NCI-H510A treated with DMSO at 0.1 percent for 48 hours (cell line): ENCODE measurements around the gene TSPAN5.
A peak's percentile ranks its signal among the peaks of the same experiment; 100 is the strongest.

ENCODE experiments used
- DNase-seq: peaks from one replicate; lab custom pipeline; 2025; lab: John Stamatoyannopoulos, UW

TSPAN5 gene

GRCh38 chr4:98673288-98673644 is 14.9 kb upstream of the TSPAN5 start:
- no peak for DNase-seq

- DNase-seq: no peak
These were observed 14.3 kb upstream of the TSPAN5 start for GRCh38 chr4:98672583-98673287.

- no peak for DNase-seq
These were observed 12.7 kb upstream of the TSPAN5 start for GRCh38 chr4:98671131-98671530.

- DNase-seq: no peak
These were observed 11.8 kb upstream of the TSPAN5 start for GRCh38 chr4:98670186-98670585.

- no peak for DNase-seq
These were observed 11.2 kb upstream of the TSPAN5 start for GRCh38 chr4:98669577-98669976.

GRCh38 chr4:98664959-98665358 is 6.5 kb upstream of the TSPAN5 start:
- DNase-seq: no peak

GRCh38 chr4:98663226-98664006 is 5.0 kb upstream of the TSPAN5 start:
- DNase-seq: no peak

GRCh38 chr4:98662626-98663225 is 4.3 kb upstream of the TSPAN5 start:
- DNase-seq: peak; percentile 38

- no peak for DNase-seq
These were observed 3.6 kb upstream of the TSPAN5 start for GRCh38 chr4:98662055-98662453.

GRCh38 chr4:98661371-98662054 is 3.1 kb upstream of the TSPAN5 start:
- peak; percentile 4 for DNase-seq

- DNase-seq: no peak
These were observed 1.5 kb upstream of the TSPAN5 start for GRCh38 chr4:98659741-98660462.

GRCh38 chr4:98659106-98659592 is 738 bp upstream of the TSPAN5 start:
- no peak for DNase-seq

- peak; percentile 53 for DNase-seq
These were observed 702 bp downstream of the TSPAN5 start for GRCh38 chr4:98657531-98658286.

GRCh38 chr4:98656886-98657285 is 1.5 kb downstream of the TSPAN5 start:
- DNase-seq: no peak

GRCh38 chr4:98656443-98656842 is 2.0 kb downstream of the TSPAN5 start:
- no peak for DNase-seq

GRCh38 chr4:98653890-98654867 is 4.2 kb downstream of the TSPAN5 start:
- no peak for DNase-seq

GRCh38 chr4:98652996-98653395 is 5.4 kb downstream of the TSPAN5 start:
- DNase-seq: no peak

GRCh38 chr4:98648602-98649001 is 9.8 kb downstream of the TSPAN5 start:
- no peak for DNase-seq

- DNase-seq: no peak
These were observed 12.0 kb downstream of the TSPAN5 start for GRCh38 chr4:98646422-98646821.

- no peak for DNase-seq
These were observed 12.9 kb downstream of the TSPAN5 start for GRCh38 chr4:98645527-98645926.
